HCT116 (cell line): ENCODE measurements around the gene MTOR.

ENCODE experiments used
- ELF1 ChIP-seq: IDR thresholded peaks from 2 replicates; pipeline ENCODE4 v1.6.1; 2012; ENCODE audit warnings: low read depth, borderline replicate concordance
- EZH2 ChIP-seq: fragments of 200-600 bp; sonication (generic); IDR thresholded peaks from 2 replicates; pipeline ENCODE4 v1.6.1; 2017; ENCODE audit warnings: antibody characterized with exemption, mixed run types
- JUND ChIP-seq: IDR thresholded peaks from 2 replicates; pipeline ENCODE4 v1.6.1; 2012
- POLR2AphosphoS5 ChIP-seq: IDR thresholded peaks from 2 replicates; pipeline ENCODE4 v1.6.1; 2011; ENCODE audit warnings: mild to moderate bottlenecking, low read depth, low read length, moderate library complexity
- RAD21 ChIP-seq: IDR thresholded peaks from 2 replicates; pipeline ENCODE4 v1.6.1; 2012; ENCODE audit warnings: low read depth, mild to moderate bottlenecking
- SP1 ChIP-seq: IDR thresholded peaks from 2 replicates; pipeline ENCODE4 v1.6.1; 2012; ENCODE audit warnings: low read depth
- SRF ChIP-seq: IDR thresholded peaks from 2 replicates; pipeline ENCODE4 v1.6.1; 2012; ENCODE audit warnings: low read depth
- TCF7L2 ChIP-seq: IDR thresholded peaks from 2 replicates; pipeline ENCODE4 v1.7.0; 2011; ENCODE audit warnings: borderline replicate concordance, inconsistent platforms; ENCODE audit not compliant: insufficient read depth, insufficient read length; ENCODE audit errors: extremely low read depth
- YY1 ChIP-seq: IDR thresholded peaks from 2 replicates; pipeline ENCODE4 v1.6.1; 2011; ENCODE audit warnings: low read length, low read depth, moderate library complexity, mild to moderate bottlenecking; ENCODE audit not compliant: insufficient replicate concordance; ENCODE audit errors: extremely low read depth
- TF ChIP-seq, protein P1 (sequence below), 3 experiments: fragments of 200-600 bp in 1 of 3; sonication (generic) in 1 of 3; IDR thresholded peaks in 2 of 3; conservative IDR thresholded peaks in 1 of 3; 2 replicates each; pipeline ENCODE4 v1.5.1; 2012 to 2017; ENCODE audit warnings: low read depth in 2 of 3, low read length in 2 of 3, antibody characterized with exemption in 1 of 3, borderline replicate concordance in 1 of 3, control low read depth in 1 of 3, mild to moderate bottlenecking in 1 of 3, mixed read lengths in 1 of 3, mixed run types in 1 of 3, moderate library complexity in 1 of 3; ENCODE audit not compliant: insufficient read depth in 1 of 3
- TF ChIP-seq, protein P2 (sequence below): IDR thresholded peaks from 2 replicates; pipeline ENCODE4 v1.6.1; 2012

DNA sequence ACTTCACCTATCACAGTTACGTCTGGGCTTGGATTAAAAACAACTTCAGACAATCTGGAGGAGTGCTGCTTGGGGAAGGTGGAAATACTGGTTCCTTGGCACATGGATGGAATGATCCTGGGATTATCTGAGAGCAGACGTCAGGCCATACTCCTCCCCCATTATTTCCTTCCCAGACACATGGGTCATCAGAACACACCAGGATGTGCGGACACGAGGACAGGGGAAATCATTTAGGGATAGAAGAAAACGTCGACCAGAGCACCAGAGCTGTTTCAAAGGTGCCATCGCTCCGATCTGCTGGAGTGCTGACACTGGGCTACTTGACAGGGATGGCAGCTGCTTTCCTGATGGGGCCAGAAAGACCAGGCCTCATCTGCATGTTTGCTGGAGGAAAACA is 105.0 kb downstream of the MTOR start:
- TF ChIP-seq EZH2 (no peak), ELF1 (no peak), TCF7L2 (no peak), POLR2AphosphoS5 (no peak), SRF (no peak), YY1 (no peak), SP1 (no peak), JUND (no peak), RAD21 (no peak)
- TF ChIP-seq, protein P1, sequence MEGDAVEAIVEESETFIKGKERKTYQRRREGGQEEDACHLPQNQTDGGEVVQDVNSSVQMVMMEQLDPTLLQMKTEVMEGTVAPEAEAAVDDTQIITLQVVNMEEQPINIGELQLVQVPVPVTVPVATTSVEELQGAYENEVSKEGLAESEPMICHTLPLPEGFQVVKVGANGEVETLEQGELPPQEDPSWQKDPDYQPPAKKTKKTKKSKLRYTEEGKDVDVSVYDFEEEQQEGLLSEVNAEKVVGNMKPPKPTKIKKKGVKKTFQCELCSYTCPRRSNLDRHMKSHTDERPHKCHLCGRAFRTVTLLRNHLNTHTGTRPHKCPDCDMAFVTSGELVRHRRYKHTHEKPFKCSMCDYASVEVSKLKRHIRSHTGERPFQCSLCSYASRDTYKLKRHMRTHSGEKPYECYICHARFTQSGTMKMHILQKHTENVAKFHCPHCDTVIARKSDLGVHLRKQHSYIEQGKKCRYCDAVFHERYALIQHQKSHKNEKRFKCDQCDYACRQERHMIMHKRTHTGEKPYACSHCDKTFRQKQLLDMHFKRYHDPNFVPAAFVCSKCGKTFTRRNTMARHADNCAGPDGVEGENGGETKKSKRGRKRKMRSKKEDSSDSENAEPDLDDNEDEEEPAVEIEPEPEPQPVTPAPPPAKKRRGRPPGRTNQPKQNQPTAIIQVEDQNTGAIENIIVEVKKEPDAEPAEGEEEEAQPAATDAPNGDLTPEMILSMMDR (IDR thresholded peaks at IDR 0.05 in 2 of 3, conservative IDR thresholded peaks at IDR 0.05 in 1 of 3; ENCODE audit: borderline replicate concordance in 1 of 3, insufficient read depth in 1 of 3, low read depth in 2 of 3, low read length in 2 of 3), result no peak
- TF ChIP-seq, protein P2, sequence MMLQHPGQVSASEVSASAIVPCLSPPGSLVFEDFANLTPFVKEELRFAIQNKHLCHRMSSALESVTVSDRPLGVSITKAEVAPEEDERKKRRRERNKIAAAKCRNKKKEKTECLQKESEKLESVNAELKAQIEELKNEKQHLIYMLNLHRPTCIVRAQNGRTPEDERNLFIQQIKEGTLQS, result no peak
